ENCODE measurements around the gene TMEM47.

Gene TMEM47

GRCh38 chrX:34619920-34620319 lies 37.2 kb downstream of the TMEM47 start:
- TF ChIP-seq USF1 (IDR thresholded peaks at IDR 0.05) = no peak
- TF ChIP-seq RAD21 (IDR thresholded peaks at IDR 0.05; ENCODE audit: low read depth) = no peak
- TF ChIP-seq REST (IDR thresholded peaks at IDR 0.05; ENCODE audit: low read depth) = no peak
- no peak for TF ChIP-seq NFIC (IDR thresholded peaks at IDR 0.05)
- no peak for TF ChIP-seq EGR1 (IDR thresholded peaks at IDR 0.05)
- TF ChIP-seq MAX (IDR thresholded peaks at IDR 0.05) = no peak
- TF ChIP-seq ZBTB7A (IDR thresholded peaks at IDR 0.05; ENCODE audit: low read depth) = no peak
- no peak for TF ChIP-seq TEAD4 (IDR thresholded peaks at IDR 0.05)
- TF ChIP-seq YY1 (IDR thresholded peaks at IDR 0.05; ENCODE audit: low read depth) = no peak
- TF ChIP-seq CEBPB (IDR thresholded peaks at IDR 0.05) = no peak
- TF ChIP-seq TCF12 (IDR thresholded peaks at IDR 0.05; ENCODE audit: low read depth) = no peak
- TF ChIP-seq EP300 (IDR thresholded peaks at IDR 0.05; ENCODE audit: borderline replicate concordance) = no peak
- TF ChIP-seq CREB1 (IDR thresholded peaks at IDR 0.05; ENCODE audit: low read depth) = no peak
- TF ChIP-seq FOXM1 (IDR thresholded peaks at IDR 0.05; ENCODE audit: borderline replicate concordance, low read depth) = no peak
- no peak for TF ChIP-seq TAF1 (IDR thresholded peaks at IDR 0.05; ENCODE audit: low read depth)

- peak; percentile 22; the same call in 1 of the 2 replicates for TF ChIP-seq NFIC (IDR thresholded peaks at IDR 0.05)
- no peak for TF ChIP-seq MAX (IDR thresholded peaks at IDR 0.05)
These were observed 45.0 kb downstream of the TMEM47 start for GRCh38 chrX:34612036-34612435.

GRCh38 chrX:34598362-34598761 lies 58.7 kb downstream of the TMEM47 start:
- TF ChIP-seq NFIC (IDR thresholded peaks at IDR 0.05) (no peak), TEAD4 (IDR thresholded peaks at IDR 0.05) (no peak), TCF12 (IDR thresholded peaks at IDR 0.05; ENCODE audit: low read depth) (no peak), USF1 (IDR thresholded peaks at IDR 0.05) (no peak), EGR1 (IDR thresholded peaks at IDR 0.05) (no peak), EP300 (IDR thresholded peaks at IDR 0.05; ENCODE audit: borderline replicate concordance) (no peak), YY1 (IDR thresholded peaks at IDR 0.05; ENCODE audit: low read depth) (no peak), RAD21 (IDR thresholded peaks at IDR 0.05; ENCODE audit: low read depth) (no peak), FOXM1 (IDR thresholded peaks at IDR 0.05; ENCODE audit: borderline replicate concordance, low read depth) (no peak), CREB1 (IDR thresholded peaks at IDR 0.05; ENCODE audit: low read depth) (no peak), ZBTB7A (IDR thresholded peaks at IDR 0.05; ENCODE audit: low read depth) (no peak), REST (IDR thresholded peaks at IDR 0.05; ENCODE audit: low read depth) (no peak), MAX (IDR thresholded peaks at IDR 0.05) (no peak), CEBPB (IDR thresholded peaks at IDR 0.05) (no peak), TAF1 (IDR thresholded peaks at IDR 0.05; ENCODE audit: low read depth) (no peak)

GRCh38 chrX:34586936-34587335 lies 70.1 kb downstream of the TMEM47 start:
- no peak for TF ChIP-seq EGR1 (IDR thresholded peaks at IDR 0.05)
- no peak for TF ChIP-seq EP300 (IDR thresholded peaks at IDR 0.05; ENCODE audit: borderline replicate concordance)

GRCh38 chrX:34586346-34586911 lies 70.7 kb downstream of the TMEM47 start:
- TF ChIP-seq REST (IDR thresholded peaks at IDR 0.05; ENCODE audit: low read depth) (no peak), TCF12 (IDR thresholded peaks at IDR 0.05; ENCODE audit: low read depth) (no peak)

All from Ishikawa (cell line).